Smooth muscle cell (in vitro differentiated cells): ENCODE results near the gene MYO15A. TPM values are rescaled to one million over a fixed set of nuclear protein-coding genes. Genes with fewer than 3 reads are reported as not detected.

Source experiments
- DNase-seq: peaks from one replicate; lab custom pipeline; 2025; ENCODE audit not compliant: unreplicated experiment; lab: John Stamatoyannopoulos, UW
- H2AFZ ChIP-seq: fragments of 200-600 bp; sonication (generic); 2 replicates; pipeline ENCODE4 v1.6.0; 2016; ENCODE audit warnings: antibody characterized with exemption, low read depth, mild to moderate bottlenecking
- H3F3A ChIP-seq: fragments of 200-600 bp; sonication (generic); 2 replicates; pipeline ENCODE4 v1.6.0; 2017; ENCODE audit warnings: antibody characterized with exemption, low read depth
- H3K27ac ChIP-seq: fragments of 200-600 bp; sonication (generic); 2 replicates; pipeline ENCODE4 v1.5.1; 2016; ENCODE audit warnings: low read depth, mild to moderate bottlenecking
- H3K27me3 ChIP-seq: fragments of 200-600 bp; sonication (generic); 2 replicates; pipeline ENCODE4 v1.6.1; 2016; ENCODE audit warnings: low read depth, mild to moderate bottlenecking
- H3K36me3 ChIP-seq: fragments of 200-600 bp; sonication (generic); 2 replicates; pipeline ENCODE4 v1.5.1; 2016; ENCODE audit warnings: low read depth
- H3K4me1 ChIP-seq: fragments of 200-600 bp; sonication (generic); 2 replicates; pipeline ENCODE4 v1.5.1; 2016; ENCODE audit warnings: low read depth
- H3K4me2 ChIP-seq: fragments of 200-600 bp; sonication (generic); 2 replicates; pipeline ENCODE4 v1.6.0; 2016; ENCODE audit warnings: mild to moderate bottlenecking
- H3K4me3 ChIP-seq: fragments of 200-600 bp; sonication (generic); 2 replicates; pipeline ENCODE4 v1.5.1; 2016; ENCODE audit warnings: mild to moderate bottlenecking
- H3K79me2 ChIP-seq: fragments of 200-600 bp; sonication (generic); 2 replicates; pipeline ENCODE4 v1.6.0; 2016; ENCODE audit warnings: low read depth, mild to moderate bottlenecking
- H3K9ac ChIP-seq: fragments of 200-600 bp; sonication (generic); 2 replicates; pipeline ENCODE4 v1.6.0; 2016; ENCODE audit warnings: low read depth
- H3K9me3 ChIP-seq: fragments of 200-600 bp; sonication (generic); replicated peaks from 2 replicates; pipeline ENCODE4 v1.5.1; 2016; ENCODE audit warnings: low read depth
- H4K20me1 ChIP-seq: fragments of 200-600 bp; sonication (generic); 2 replicates; pipeline ENCODE4 v1.6.0; 2016; ENCODE audit warnings: low read depth
- CTCF ChIP-seq: fragments of 200-600 bp; sonication (generic); IDR thresholded peaks from 2 replicates; pipeline ENCODE4 v1.5.1; 2017; ENCODE audit warnings: borderline replicate concordance, mild to moderate bottlenecking, antibody characterized with exemption; ENCODE audit not compliant: insufficient read depth, poor library complexity, severe bottlenecking
- WGBS: methylation state at CpG from one replicate; pipeline ENCODE4 v1.1.7; 2016; ENCODE audit warnings: low lambda C conversion rate; 5-methylcytosine and 5-hydroxymethylcytosine counted together
- polyA plus RNA-seq: library from polyadenylated mRNA; unstranded; fragments of >200 nt; fragmentation: Nextera tagmentation; extraction: Ambion mirVana; gene quantifications from 2 replicates; pipeline ENCODE4 v1.2.1, GENCODE V29; 2016
- total RNA-seq: library from RNA; depleted of rRNA; stranded (reverse); fragments of >200 nt; gene quantifications from 2 replicates; pipeline ENCODE4 v1.2.3, GENCODE V29; 2014

MYO15A gene
- total RNA-seq, result 2.0 and 2.3 TPM in 2 replicates
- polyA plus RNA-seq, result 2.7 and 3.6 TPM in 2 replicates

- no peaks in the 10 kb centered on the region for H3K4me1 ChIP-seq
- no peaks in the 10 kb centered on the region for H3K36me3 ChIP-seq
- no peaks in the 10 kb centered on the region for H3K79me2 ChIP-seq
- H2AFZ ChIP-seq, result no peak within 1 kb of the TSS
- no peak for DNase-seq
- H3K9me3 ChIP-seq, result no peaks in the 10 kb centered on the region
- no peaks in the 10 kb centered on the region for H4K20me1 ChIP-seq
- no peaks in the 10 kb centered on the region for H3K27me3 ChIP-seq
- H3K4me3 ChIP-seq, result no peak within 1 kb of the TSS
- WGBS, result 88% methylated on average over 17 of the region's 17 CpGs
- no peak within 1 kb of the TSS for H3K27ac ChIP-seq
- TF ChIP-seq CTCF, result no peak
- no peak within 1 kb of the TSS for H3K4me2 ChIP-seq
- no peaks in the 10 kb centered on the region for H3F3A ChIP-seq
- no peak within 1 kb of the TSS for H3K9ac ChIP-seq
These were observed at the start of gene MYO15A for GRCh38 chr17:18108401-18109312. MYO15A (plus strand) TSS chr17:18108756; CDS start chr17:18118801, 10,045 bp downstream.

- H3K27ac ChIP-seq, result no peak overlapping the region
- H3K9me3 ChIP-seq, result no peaks in the 10 kb centered on the region
- H2AFZ ChIP-seq, result no peak overlapping the region
- no peaks in the 10 kb centered on the region for H3K4me1 ChIP-seq
- H3K27me3 ChIP-seq, result no peaks in the 10 kb centered on the region
- no peak overlapping the region for H3K4me3 ChIP-seq
- no peaks in the 10 kb centered on the region for H4K20me1 ChIP-seq
- H3K79me2 ChIP-seq, result no peaks in the 10 kb centered on the region
- H3K36me3 ChIP-seq, result no peaks in the 10 kb centered on the region
- WGBS, result 97% methylated on average over 5 of the region's 5 CpGs
- no peak overlapping the region for H3K9ac ChIP-seq
- H3K4me2 ChIP-seq, result no peak overlapping the region
- no peak for TF ChIP-seq CTCF
- no peaks in the 10 kb centered on the region for H3F3A ChIP-seq
- no peak for DNase-seq
These were observed 49.3 kb upstream of the MYO15A start for GRCh38 chr17:18059283-18059682.

- H3K27me3 ChIP-seq, result no peaks in the 10 kb centered on the region
- 100% methylated on average over 2 of the region's 2 CpGs for WGBS
- no peak for TF ChIP-seq CTCF
These were observed 44.5 kb upstream of the MYO15A start for GRCh38 chr17:18064053-18064452.

More at GRCh38 chr17:18064053-18064452, 44.5 kb upstream of the MYO15A start:
- no peak overlapping the region for H3K4me2 ChIP-seq
- no peaks in the 10 kb centered on the region for H3K79me2 ChIP-seq
- no peak overlapping the region for H3K27ac ChIP-seq
- no peak for DNase-seq
- no peaks in the 10 kb centered on the region for H3F3A ChIP-seq
- H3K4me3 ChIP-seq, result no peak overlapping the region
- no peaks in the 10 kb centered on the region for H4K20me1 ChIP-seq
- no peaks in the 10 kb centered on the region for H3K4me1 ChIP-seq
- H3K9me3 ChIP-seq, result no peaks in the 10 kb centered on the region
- no peak overlapping the region for H2AFZ ChIP-seq
- no peak overlapping the region for H3K9ac ChIP-seq
- H3K36me3 ChIP-seq, result no peaks in the 10 kb centered on the region
